ENCODE data around the gene DLG2.
"Not testable (repeated sequence)": the region's sequence is repeated elsewhere in the genome, so short reads cannot be mapped to it uniquely, and the experiment has no call there.

Gene DLG2

GRCh38 chr11:85094795-85095194, 532.3 kb downstream of the DLG2 start:
- DNase-seq, result no peak

- no peak for DNase-seq
These were observed 537.5 kb downstream of the DLG2 start for GRCh38 chr11:85089654-85090053.

DNA sequence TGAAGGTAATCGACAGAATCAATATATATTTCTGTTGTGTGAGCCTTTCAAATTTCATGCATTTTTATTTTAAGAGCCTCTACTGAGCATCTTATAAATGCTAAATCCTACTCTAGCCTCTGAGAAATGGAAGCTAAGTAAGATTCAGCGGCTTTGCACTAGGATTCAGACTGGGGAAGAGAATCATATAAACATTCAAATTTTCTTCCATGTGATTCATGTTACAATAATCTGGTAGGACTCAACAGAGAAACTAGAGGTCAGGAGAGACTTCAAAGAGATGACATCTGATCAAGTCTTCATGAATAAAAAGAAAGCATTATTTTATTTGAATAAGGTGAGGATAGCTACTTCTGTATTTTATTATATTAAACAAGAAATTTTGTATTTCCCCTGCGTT, 538.9 kb downstream of the DLG2 start:
- DNase-seq, result no peak

GRCh38 chr11:85086504-85087284, 540.5 kb downstream of the DLG2 start:
- no peak for DNase-seq

DNA sequence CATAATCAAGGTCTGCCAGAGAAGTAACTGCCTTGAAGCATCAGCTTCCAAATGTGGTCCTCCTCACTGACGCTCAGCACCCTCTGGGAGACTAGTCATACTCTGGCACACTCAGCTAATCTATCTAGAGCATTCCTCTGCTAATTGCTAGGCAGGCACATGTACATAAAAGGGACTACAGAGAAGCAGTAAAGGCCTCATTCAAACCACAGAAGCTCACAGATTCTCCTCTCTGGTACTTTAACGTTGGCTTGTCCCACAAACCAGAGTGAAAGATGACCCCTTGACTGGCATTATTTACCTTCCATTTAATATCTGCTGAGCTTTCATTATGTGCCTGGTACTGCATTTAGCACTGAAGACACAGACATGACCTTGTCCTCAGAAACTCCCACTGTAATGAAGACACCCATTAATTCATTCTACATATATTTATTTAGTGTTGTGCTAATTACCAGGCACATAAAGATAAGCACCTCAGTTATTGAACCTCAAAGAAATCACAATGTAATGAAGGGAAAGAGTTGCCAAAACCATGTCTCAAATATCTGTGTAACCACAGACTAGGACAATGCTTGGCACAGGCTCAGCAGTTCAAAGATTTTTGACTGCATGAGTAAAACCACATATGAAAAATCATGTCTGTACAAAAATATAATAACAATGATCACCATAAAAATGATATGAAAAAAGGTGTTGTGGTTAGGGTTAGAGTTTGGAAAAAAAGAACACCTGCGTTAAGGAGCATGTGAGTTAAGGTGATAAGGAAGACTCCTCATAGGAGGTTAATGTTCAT, 550.4 kb downstream of the DLG2 start:
- DNase-seq, result no peak

- DNase-seq, result no peak
These were observed 564.5 kb downstream of the DLG2 start for GRCh38 chr11:85062659-85063058.

GRCh38 chr11:85052636-85053035, 574.5 kb downstream of the DLG2 start:
- no peak for DNase-seq

DNA sequence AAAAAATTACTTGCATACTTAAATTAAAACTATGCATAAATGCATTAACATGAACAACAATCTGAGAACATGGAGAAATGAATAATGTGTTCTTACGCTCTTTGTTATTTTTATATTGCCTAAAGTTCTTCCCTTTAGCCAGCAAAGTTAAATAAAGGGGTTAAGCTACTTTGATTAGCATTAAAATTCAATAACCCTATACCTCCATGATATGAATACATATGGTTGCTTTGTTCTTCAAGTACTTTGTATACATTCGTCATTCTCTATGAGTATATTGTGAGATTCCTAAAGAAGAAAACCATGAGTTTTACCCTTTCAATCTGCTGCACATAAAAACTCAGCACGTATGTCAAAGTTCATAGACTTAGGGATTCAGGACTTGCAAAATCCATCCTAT, 578.3 kb downstream of the DLG2 start:
- DNase-seq, result no peak

GRCh38 chr11:85045716-85046115, 581.4 kb downstream of the DLG2 start:
- DNase-seq, result no peak

DNA sequence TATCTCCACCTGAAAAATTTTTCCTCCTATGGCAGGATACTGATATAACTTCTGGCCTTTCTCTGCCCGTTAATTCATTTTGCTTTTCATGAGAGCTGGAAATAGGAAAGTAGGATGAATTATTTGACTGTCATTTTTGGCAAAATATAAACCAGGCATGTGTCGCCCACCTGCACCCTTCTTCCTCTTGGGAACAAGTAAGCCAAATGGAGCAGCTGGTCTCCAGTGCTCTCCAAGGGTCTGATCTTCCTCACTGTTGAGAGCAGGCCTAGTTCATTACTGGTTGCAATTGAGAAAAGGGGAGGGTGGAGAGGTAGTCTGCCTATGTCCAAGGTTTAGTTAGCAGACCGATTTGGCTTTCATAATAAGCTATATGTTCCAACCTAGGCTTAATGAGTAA, 582.2 kb downstream of the DLG2 start:
- no peak for DNase-seq

- DNase-seq, result no peak
These were observed 584.8 kb downstream of the DLG2 start for GRCh38 chr11:85042361-85042760.

DNA sequence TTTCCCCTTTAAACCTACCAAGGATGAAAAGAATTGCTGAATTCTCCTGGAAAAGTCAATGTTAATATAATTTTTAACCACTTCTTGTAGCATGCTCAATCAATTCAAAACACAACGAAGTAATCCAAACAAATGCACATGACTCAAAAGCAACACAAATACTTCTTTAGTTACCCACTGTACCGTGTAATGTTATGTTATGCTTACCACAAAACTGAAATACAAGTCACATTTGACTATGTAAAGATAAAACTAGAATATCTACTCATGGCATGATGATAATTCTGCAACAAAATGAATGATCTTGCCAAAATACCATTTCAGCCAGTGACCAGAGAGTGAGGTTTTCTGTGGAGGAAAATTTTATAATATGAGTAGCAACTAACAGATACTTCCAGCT, 587.0 kb downstream of the DLG2 start:
- no peak for DNase-seq

DNA sequence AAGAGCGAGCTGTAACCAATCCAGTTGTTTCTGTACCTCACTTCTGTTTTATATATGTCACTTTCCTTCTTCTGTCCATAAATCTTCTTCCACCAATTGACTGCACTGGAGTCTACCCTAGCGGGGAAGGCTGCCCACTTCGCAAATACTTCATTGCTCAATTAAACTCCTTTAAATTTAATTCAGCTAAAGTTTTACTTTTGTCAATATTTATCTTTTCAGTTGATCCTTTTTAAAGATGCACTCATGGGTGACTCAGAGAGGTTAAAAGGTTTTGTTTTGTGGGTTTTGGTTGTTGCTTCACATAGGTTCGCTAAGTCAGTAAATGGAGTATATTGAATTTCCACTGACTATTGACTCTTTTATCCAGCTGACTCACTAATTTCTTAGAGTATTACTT, 597.2 kb downstream of the DLG2 start:
- no peak for DNase-seq

- DNase-seq, result no peak
These were observed 598.6 kb downstream of the DLG2 start for GRCh38 chr11:85028329-85029101.

- no peak for DNase-seq
These were observed 599.8 kb downstream of the DLG2 start for GRCh38 chr11:85027346-85027745.

DNA sequence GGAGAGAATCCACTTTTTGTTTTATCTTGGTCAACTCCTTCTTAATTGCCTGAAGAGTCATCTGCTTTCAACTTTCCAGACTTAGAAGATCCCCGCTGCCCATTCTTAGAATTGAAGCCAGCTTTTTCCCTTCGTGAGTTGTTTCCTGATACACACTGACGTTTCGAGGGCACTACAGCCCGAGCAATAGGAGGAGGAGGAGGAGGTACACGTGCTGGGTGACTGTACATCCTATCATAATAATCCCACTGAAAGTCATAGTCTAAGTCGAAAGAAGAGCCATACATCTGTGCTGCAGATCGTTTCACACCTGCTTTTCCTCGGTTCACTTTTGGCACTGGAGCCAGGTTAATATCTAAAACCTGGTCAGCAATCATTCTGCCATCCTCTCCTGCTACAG, 606.1 kb downstream of the DLG2 start:
- DNase-seq, result no peak

- DNase-seq, result no peak
These were observed 633.8 kb downstream of the DLG2 start for GRCh38 chr11:84993386-84993785.

DNA sequence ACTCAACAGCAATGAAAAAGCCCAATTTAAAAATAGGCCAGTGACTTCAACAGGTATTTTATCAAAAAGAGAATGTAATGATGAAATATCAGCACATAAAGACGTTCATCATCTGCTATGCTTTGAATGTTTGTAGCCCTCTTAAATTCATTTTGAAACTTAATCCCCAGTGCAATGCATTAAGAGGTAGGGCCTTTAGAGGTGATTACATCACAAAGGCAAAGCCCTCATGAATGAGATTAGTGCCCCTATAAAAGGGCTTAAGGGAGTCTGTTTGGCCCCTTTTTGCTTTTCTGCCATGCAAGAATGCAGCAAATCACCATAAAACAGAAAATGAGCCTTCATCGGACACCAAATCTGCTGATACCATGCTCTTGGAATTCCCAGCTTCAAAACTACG, 637.0 kb downstream of the DLG2 start:
- no peak for DNase-seq

DNA sequence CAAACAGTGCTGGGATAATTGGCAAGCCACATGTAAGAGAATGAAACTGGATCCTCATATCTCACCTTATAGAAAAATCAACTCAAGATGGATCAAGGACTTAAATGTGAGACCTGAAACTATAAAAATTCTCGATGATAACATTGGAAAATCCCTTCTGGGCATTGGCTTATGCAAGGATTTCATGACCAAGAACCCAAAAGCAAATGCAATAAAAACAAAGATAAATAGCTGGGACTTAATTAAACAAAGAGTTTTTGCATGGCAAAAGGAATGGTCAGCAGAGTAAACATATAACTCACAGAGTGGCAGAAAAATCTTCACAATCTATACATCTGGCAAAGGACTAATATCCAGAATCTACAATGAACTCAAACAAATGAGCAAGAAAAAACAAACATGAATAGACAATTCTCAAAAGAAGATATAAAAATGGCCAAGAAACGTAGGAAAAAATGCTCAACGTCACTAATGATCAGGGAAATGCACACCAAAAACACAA, 639.4 kb downstream of the DLG2 start:
- not testable (repeated sequence) for DNase-seq

- no peak for DNase-seq
These were observed 645.8 kb downstream of the DLG2 start for GRCh38 chr11:84981301-84981700.

GRCh38 chr11:84969103-84969502, 658.0 kb downstream of the DLG2 start:
- no peak for DNase-seq

DNA sequence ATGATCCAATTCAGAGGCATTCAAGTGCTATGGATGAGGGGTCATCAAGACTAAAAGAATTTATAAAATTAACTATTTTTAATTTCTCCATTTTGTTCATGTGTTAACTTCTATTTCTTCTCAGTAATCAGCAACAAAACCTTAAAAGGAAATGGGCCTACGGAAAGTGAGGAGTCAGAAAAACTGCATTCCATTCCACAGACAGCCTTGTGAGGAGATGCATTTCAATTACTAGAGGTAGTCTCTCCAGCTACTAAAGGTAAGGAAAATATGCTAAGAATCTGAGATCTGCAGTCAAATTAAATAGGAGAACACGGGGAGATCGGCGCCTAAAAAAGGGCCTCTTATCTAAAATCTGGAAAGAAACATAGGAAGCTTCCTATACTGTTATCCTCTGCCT, 661.7 kb downstream of the DLG2 start:
- DNase-seq, result no peak

GRCh38 chr11:84963240-84963639, 663.9 kb downstream of the DLG2 start:
- DNase-seq, result no peak
